ENCODE results near the gene SGF29. TPM values are rescaled to one million over a fixed set of nuclear protein-coding genes. Genes with fewer than 3 reads are reported as not detected.
A peak's percentile ranks its signal among the peaks of the same experiment; 100 is the strongest.
"Not testable (repeated sequence)": the region's sequence is repeated elsewhere in the genome, so short reads cannot be mapped to it uniquely, and the experiment has no call there.

SGF29 gene
- total RNA-seq, 1 donor from 2014 or later, result 11.8 TPM

DNA sequence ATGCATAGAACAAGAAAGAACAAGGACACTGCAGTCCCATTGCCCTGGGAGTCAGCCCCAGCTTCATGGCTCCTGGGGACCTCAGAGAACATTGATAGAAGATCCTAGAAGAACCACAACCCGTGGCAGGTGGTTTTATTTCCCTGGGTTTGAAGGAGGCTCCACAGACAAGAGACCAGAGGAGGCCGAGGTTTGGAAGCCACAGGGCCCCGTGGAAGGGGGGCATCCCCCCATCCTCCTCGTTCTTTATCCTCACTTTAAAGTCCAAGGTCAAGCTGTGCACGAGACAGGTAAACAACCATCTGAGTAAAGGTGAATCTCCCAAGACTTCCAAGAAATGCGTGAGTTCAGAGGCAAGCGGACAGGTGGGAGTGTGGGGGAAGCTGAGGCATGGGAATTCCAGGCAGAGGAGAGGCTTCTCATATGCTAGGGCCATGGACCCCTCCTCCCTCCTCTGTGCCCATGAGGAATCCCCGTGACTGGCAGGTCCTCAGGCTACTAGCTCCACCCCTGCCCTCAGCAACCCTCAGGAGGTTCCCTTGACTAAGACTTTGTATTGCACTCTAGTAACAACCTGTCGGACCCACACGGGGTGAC is 57.0 kb downstream of the SGF29 start:
- no peak for DNase-seq (ENCODE audit: low read depth)

DNA sequence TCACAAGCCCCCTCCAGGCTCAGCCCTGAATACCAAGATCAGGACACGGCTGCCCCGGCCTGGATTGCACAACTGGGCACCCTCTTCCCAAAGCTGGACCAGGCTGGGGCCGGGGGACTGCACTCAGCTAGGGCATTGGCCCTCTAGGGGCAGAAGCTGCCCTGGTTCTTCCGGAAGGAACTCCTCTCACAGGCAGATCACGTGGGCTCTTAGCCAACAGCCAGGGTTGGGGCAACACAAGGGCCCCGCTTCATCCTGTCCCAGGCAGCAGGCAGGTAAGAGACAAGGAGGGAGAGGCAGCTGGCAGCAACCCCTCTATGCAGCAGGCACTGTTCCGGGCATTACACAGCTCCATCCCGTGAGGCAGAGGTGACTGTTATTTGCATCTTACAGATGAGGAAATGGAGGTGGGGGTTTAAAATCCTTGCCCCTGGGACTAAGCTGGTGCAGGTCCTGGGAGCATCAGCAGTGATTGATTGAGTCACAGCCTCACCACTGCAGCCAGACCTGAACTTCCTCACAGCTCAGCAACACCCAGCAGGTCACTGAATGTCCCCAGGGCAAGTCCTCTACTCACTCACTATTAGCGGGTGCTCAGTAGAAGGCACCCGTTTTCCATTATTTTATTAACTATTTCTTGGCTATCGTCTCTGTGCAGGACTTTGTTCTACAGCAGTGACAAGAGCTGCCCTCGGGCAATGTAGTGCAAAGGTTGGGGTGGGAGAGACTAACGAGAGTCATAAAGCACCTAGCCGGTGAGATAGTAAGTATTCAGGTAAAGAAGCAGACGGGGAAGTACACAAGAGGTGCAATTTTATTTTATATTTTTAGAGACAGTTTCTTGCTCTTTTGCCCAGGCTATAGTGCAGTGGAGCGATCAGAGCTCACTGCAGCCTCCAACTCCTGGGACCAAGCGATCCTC is 58.9 kb downstream of the SGF29 start:
- DNase-seq (ENCODE audit: low read depth), result not testable (repeated sequence)

DNA sequence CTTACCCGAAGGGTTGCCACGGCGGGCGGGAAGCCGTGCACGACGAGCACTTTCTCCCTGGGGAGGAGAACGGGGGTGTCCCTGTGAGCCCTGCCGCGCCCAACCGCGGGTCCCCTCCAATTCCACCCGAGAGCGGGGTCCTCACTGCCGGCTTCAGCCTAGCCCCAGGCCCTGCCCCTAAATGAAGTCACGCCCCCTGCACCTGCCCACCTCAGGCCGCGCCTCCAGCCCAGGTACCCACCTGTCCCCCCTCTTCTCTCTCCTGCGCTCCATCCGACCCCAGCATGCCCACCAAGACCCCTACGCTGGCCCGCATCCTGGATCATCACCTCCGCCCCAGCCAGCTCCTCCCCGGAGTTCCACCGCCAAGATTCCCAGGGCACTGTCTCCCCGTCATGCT is 60.2 kb downstream of the SGF29 start:
- DNase-seq (ENCODE audit: low read depth), result not testable (repeated sequence)

DNA sequence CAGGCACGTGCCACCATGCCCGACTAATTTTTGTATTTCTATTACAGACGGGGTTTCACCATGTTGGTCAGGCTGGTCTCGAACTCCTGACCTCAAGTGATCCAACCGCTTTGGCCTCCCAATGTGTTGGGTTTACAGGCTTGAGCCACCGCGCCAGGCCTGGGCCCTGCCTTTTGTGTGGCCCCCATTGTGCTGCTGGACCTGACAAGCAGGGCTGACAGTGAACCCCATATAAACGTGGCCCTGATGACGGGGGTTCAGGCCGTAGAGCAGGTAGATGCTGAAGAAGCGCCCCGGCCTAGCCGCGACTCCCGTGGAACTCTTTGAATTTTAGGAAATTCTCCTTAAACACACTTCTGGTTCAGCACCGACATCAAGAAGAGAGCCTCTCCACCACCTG is 60.8 kb downstream of the SGF29 start:
- not testable (repeated sequence) for DNase-seq (ENCODE audit: low read depth)

DNA sequence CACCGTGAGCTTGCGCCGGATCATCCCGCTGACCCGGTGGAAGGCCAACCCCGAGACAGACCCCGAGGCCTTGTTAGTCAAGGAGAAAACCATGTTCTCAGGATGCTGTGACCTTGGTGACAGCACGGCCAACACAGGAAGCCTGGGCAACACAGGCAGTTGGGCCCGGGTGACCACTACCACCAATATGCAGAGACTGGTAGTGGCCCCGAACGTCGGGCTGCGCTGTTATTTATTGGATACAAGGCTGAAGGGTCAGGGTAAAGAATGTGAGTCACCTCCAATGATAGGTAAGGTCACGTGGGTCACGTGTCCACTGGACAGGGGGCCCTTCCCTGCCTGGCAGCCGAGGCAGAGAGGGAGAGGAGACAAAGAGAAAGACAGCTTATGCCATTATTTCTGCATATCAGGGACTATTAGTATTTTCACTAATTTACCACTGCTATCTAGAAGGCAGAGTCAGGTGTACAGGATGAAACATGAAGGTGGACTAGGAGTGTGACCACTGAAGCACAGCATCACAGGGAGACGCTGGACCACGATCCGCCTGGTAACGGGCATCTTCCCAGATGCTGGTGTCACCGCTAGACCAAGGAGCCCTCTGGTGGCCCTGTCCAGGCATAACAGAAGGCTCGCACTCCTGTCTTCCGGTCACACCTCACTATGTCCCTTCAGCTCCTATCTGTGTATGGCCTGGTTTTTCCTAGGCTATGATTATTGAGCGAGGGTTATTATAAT is 61.9 kb downstream of the SGF29 start:
- DNase-seq (ENCODE audit: low read depth), result peak; percentile 22

DNA sequence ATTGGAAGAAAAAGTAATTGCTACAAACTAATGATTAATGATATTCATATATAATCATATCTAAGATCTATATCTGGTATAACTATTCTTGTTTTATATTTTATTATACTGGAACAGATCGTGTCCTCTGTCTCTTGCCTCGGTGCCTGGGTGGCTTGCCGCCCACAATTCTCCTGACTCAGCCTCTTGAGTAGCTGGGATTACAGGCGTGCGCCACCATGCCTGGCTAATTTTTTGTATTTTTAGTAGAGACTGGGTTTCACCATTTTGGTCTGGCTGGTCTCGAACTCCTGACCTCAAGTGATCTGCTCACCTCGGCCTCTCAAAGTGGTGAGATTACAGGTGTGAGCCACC is 62.5 kb downstream of the SGF29 start:
- not testable (repeated sequence) for DNase-seq (ENCODE audit: low read depth)

DNA sequence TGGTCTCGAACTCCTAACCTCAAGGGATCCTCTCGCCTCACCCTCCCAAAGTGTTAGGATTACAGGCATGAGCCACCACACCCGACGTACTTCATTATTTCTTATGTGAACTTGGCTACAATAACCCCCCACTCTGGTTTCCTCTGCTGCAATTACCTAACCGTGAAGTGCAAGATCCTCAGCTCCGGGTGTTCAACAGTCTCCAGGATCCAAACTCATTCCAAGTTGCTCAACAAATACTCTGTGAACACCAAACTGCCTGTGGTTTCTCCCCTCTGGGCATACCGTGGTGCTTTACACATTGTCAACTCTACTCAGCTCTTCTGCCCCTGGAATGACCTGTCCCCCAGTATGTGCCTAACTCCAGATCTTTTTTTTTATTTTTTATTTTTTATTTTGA is 62.9 kb downstream of the SGF29 start:
- peak; percentile 8 for DNase-seq (ENCODE audit: low read depth)

DNA sequence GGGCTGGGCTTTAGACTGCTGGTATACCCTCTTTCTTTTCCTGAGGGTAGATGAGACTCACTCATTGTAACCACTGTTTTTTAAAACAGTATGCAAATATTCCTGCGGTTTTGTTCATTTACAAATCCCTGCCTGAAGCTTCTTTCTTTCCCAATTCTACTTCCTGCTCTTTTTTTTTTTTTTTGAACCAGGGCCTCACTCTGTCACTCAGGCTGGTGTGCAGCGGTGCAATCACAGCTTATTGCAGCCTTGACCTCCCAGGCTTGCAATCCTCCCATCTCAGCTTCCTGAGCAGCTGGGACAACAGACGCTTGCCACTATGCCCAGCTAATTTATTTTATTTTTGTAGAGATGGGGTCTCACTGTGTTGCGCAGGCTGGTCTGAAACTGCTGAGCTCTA is 64.2 kb downstream of the SGF29 start:
- peak; percentile 73 for DNase-seq (ENCODE audit: low read depth)

DNA sequence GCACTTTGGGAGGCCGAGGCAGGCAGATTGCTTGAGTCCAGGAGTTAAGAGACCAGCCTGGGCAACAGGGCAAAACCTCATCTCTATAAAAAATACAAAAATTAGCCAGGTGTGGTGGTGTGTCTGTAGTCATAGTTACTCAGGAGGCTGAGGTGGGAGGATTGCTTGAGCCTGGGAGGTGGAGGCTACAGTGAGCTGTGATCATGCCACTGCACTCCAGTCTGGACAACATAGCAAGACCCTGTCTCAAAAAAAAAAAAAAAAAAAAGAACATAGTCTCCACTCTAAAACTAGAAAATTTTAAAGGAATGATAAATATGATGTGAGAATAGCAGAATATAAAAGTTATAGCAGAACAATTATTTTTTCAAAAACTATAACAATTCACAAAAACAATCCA is 66.6 kb downstream of the SGF29 start:
- not testable (repeated sequence) for DNase-seq (ENCODE audit: low read depth)

DNA sequence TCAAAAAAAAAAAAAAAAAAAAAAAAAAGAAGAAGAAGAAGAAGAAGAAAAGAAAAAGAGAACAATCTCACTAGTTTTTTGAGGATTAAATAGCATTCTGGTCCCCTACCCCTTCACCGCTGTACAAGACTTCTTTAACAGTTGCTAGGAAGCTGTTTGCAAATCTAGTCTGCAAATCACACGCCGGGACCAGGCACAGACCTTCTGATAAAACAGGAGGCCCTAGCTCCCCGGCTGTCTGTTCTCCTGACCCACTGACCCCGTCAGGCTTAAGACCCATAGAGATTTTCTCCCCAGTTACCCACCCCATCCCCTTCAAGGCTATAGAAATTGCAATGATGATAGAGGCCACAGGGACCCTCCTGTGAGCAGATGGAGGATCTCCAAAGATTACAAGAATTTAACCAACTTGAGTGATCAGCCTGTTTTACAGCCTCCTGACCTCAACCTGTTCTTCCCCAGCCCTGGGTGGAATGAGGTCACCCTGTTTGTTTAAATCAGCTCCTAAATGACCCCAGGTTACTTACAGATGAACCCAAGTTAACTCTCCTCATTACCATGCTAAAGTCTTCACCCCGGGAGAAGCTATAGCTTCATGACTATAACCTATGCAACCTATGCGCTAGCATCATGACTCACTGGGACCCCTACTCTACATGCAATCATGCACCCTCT is 67.9 kb downstream of the SGF29 start:
- DNase-seq (ENCODE audit: low read depth), result no peak

DNA sequence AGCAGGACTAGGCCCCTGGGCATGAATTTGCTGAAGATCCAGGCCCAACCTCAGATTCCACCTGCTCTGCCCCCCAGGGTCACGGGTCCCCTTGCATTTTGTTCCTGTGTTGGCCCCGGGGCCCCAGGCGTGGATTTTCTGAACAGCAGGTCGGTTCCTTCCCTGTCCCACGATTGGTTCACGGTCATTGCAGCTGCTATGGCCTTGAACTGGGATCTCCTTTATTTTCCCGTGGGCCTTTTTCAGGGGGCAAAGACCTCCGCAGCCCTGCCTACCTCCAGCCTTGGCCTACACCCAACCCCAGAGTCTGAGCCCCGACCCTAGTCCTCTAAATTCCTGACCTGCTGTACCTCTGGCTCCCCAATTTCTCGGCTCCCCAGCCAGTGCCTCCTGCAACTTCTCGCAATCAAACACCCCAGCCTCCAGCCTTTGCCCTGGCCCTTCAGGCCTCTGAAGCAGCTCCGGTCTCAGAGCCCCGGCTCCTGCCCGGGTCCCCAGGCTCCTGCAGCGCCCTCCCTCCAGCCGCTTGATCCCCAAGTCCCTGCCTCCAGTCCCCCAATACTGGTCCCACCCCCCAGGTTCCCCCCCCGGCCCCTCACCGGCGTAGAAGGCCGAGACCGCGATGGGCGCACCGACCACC is 68.9 kb downstream of the SGF29 start:
- DNase-seq (ENCODE audit: low read depth), result not testable (repeated sequence)

DNA sequence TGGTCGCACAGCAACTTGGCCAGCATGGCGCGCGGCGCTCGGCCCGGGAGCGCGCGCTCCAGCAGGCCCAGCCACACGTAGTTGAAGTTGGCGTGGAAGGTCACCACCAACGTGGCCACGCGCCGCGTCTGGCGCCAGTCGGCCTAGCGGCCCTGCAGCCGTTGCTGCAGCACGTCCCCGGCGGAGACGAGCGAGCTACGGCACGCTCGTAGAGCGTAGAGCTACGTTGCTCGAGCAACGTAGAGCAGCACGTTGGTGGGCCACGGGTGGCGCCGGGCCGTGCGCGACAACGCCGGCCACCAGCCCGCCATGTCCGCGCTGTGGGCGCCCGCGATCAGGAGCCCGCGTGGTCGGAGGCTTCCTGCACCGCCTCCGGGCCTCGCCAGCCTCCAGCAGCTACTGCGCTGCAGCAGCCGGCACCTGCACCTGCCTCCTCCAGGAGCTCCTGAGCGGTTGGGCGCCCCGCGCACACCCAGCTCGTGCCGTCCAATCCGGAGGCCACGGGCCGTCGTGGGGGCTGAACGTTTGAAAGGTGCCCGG is 69.5 kb downstream of the SGF29 start:
- DNase-seq (ENCODE audit: low read depth), result no peak

DNA sequence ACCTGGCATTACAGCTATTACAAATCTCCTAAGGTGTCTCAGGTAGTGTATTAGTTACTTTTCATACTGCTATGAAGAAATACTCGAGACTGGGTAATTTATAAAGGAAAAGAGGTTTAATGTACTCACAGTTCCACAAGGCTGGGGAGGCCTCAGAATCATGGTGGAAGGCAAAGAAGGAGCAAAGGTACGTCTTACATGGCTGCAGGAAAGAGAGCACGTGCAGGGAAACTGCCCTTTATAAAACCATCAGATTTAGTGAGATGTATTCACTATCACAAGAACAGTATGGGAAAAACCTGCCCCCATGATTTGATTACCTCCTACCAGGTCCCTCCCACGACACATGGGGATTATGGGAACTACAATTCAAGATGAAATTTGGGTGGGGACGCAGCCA is 77.2 kb downstream of the SGF29 start:
- DNase-seq (ENCODE audit: low read depth), result not testable (repeated sequence)

DNA sequence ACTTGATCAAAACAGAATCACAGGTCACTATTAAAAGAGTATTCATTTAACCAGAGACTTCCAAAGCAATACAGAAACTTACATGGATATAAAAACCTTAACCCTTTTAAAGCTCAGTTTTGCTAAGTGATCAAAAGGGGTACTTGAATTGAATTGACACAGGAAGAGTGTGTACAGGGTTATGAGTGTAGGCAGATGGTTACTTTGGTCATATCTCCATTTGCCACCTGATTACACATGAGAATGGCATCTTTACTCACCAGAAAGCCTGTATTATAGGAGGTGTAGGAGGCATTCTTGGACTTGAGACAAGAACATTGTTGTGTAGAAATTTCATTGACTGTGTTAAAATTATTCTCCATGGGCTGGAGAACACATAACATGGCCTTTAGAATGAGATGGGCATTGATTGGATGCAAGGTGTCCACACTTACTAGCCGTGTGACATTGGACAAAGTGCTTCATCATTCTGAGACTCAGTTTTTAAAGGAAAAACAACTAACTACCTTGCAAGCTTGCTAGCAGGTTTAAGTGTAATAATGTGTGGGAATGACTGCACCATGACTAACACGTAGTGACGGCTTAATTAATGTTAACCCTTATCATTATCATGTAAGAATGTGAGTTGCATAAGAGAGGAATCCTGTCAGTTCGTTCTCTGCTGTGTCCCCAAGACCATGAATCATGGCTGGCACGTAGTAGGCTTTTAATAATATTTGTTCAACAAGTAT is 82.5 kb downstream of the SGF29 start:
- DNase-seq (ENCODE audit: low read depth), result peak; percentile 96

DNA sequence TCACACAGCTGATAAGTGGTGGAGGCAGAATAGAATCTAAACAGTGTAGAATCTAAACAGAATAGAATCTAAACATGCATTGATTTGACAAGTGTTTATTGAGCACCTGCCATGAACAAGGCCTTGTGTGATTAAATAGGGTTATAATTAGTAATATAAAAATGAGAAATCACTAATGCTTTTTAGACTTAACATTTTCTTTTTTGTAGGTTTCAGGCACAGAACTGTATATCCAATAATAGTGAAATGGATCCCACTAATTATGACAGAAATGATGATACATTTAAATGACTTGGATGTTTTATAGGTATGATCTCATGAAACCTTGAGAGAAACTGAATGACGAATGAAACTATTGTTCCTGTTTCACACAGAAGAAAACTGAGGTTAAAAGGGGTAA is 84.0 kb downstream of the SGF29 start, which contains the start of gene NPIPB8:
Gene NPIPB8 (plus strand): TSS at position 301 of the 400 bp plus-strand sequence. CDS start 296 bp downstream, outside the sequence.
- DNase-seq (ENCODE audit: low read depth), result not testable (repeated sequence)

DNA sequence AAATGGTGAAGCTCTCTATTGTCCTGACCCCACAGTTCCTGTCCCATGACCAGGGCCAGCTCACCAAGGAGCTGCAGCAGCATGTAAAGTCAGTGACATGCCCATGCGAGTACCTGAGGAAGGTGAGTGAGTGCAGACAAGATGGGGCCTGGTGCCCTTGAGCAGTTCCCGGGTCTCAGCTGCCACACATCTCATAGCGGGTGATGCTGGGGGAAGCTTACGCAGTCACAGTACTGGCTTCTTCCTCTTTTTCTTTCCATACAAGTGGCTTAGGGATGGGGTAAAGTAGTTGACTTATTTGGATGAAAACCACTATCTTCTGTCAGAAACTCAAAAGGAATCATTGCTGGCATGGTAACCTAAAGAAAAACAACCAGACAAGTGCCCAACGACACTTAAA is 84.6 kb downstream of the SGF29 start:
- not testable (repeated sequence) for DNase-seq (ENCODE audit: low read depth)

DNA sequence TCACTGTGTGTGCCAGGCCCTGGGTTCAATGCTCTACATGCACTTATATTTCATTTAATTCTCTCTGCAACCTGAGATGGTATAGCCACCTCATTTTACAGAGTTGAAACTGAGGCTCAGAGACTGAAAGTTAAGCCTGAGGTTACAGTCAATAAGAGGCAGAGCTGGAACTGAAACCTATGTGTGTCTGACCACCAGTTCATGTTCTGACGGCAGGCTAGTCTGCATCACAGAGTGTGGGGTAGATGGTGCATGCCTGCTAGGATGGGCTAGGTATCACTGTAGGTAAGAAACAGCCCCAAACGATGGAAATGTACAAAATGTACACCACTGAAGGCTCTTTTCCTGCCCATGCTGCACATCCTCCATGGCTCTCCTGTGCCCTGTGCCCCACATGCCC is 86.2 kb downstream of the SGF29 start:
- DNase-seq (ENCODE audit: low read depth), result not testable (repeated sequence)
